Tibial nerve (tissue), 4 donors: ENCODE measurements around the gene REXO1.

Experiments
- EP300 ChIP-seq, 2 donors: sonication (generic); formaldehyde crosslinking; IDR thresholded peaks; one replicate each; pipeline ENCODE4 v1.6.1; 2017; ENCODE audit warnings: antibody characterized with exemption in 2 of 2, mild to moderate bottlenecking in 1 of 2
- POLR2A ChIP-seq, 2 donors: fragments of 450-650 bp; IDR thresholded peaks; one replicate each; pipeline ENCODE4 v1.6.1; 2017; ENCODE audit warnings: antibody characterized with exemption in 2 of 2, mild to moderate bottlenecking in 2 of 2, moderate library complexity in 2 of 2
- TF ChIP-seq, protein P1 (sequence below), 5 experiments: fragments of 200-600 bp in 3 of 5; fragments of 450-650 bp in 2 of 5; sonication (generic) in 3 of 5; IDR thresholded peaks; one replicate each; pipeline ENCODE4 v1.5.1; 2016 to 2019; ENCODE audit warnings: antibody characterized with exemption in 5 of 5, mild to moderate bottlenecking in 3 of 5, moderate library complexity in 2 of 5

DNA sequence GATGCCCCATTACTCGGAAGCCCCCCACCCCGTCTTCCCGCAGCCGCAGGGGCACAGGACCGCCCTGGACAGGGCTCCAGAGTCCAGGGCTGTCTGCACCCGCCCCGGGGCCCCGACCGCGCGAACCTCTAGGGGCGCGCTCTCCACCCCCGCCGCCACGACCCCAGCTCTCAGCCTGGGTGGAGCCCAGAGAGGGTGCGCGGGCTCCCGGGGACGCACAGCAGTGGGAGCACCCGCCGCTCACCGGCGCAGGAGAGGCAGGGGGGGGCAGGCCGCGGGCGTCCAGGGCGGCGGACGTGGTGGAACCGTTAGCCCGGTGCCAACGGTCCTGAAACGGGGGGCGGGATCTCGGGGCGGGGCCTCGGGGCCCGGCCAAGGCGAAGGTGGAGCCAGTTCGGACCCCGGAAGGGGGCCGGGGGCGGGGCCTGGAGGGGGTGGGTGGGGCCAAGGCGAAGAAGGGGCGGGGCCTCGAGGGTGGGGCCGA lies 36.3 kb downstream of the REXO1 start, which contains the start of gene ATP8B3:
- TF ChIP-seq, protein P1, sequence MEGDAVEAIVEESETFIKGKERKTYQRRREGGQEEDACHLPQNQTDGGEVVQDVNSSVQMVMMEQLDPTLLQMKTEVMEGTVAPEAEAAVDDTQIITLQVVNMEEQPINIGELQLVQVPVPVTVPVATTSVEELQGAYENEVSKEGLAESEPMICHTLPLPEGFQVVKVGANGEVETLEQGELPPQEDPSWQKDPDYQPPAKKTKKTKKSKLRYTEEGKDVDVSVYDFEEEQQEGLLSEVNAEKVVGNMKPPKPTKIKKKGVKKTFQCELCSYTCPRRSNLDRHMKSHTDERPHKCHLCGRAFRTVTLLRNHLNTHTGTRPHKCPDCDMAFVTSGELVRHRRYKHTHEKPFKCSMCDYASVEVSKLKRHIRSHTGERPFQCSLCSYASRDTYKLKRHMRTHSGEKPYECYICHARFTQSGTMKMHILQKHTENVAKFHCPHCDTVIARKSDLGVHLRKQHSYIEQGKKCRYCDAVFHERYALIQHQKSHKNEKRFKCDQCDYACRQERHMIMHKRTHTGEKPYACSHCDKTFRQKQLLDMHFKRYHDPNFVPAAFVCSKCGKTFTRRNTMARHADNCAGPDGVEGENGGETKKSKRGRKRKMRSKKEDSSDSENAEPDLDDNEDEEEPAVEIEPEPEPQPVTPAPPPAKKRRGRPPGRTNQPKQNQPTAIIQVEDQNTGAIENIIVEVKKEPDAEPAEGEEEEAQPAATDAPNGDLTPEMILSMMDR (IDR thresholded peaks at IDR 0.05): peak in 1 of 5 experiments; percentile 30
- TF ChIP-seq EP300 (IDR thresholded peaks at IDR 0.05): no peak
- TF ChIP-seq POLR2A (IDR thresholded peaks at IDR 0.05): no peak
